Activated T-helper 1 cell treated with Interleukin-2 at 50 U/mL for 16 hours (primary cell): ENCODE results near the gene ADAMTS17.

Experiments
- DNase-seq: peaks from one replicate; pipeline ENCODE4 v3.0.0-alpha.2; 2020; ENCODE audit warnings: low read depth

ADAMTS17 gene

GRCh38 chr15:100174159-100174903 lies 167.4 kb downstream of the ADAMTS17 start:
- DNase-seq: no peak

GRCh38 chr15:100172356-100173024 lies 169.3 kb downstream of the ADAMTS17 start:
- no peak for DNase-seq

GRCh38 chr15:100171411-100171810 lies 170.4 kb downstream of the ADAMTS17 start:
- no peak for DNase-seq

- no peak for DNase-seq
Observed at GRCh38 chr15:100170291-100171210, 171.2 kb downstream of the ADAMTS17 start.

- no peak for DNase-seq
Observed at GRCh38 chr15:100169615-100170290, 172.0 kb downstream of the ADAMTS17 start.

GRCh38 chr15:100168787-100169186 lies 173.0 kb downstream of the ADAMTS17 start:
- DNase-seq: no peak

- no peak for DNase-seq
Observed at GRCh38 chr15:100167884-100168375, 173.8 kb downstream of the ADAMTS17 start.

- no peak for DNase-seq
Observed at GRCh38 chr15:100166313-100166712, 175.5 kb downstream of the ADAMTS17 start.

- DNase-seq: no peak
Observed at GRCh38 chr15:100163961-100164360, 177.8 kb downstream of the ADAMTS17 start.

- DNase-seq: no peak
Observed at GRCh38 chr15:100160953-100161352, 180.8 kb downstream of the ADAMTS17 start.

GRCh38 chr15:100159436-100159835 lies 182.3 kb downstream of the ADAMTS17 start:
- DNase-seq: no peak

GRCh38 chr15:100158356-100158755 lies 183.4 kb downstream of the ADAMTS17 start:
- no peak for DNase-seq

GRCh38 chr15:100156201-100156600 lies 185.6 kb downstream of the ADAMTS17 start:
- DNase-seq: no peak

- DNase-seq: no peak
Observed at GRCh38 chr15:100154338-100154737, 187.4 kb downstream of the ADAMTS17 start.

- no peak for DNase-seq
Observed at GRCh38 chr15:100152463-100152862, 189.3 kb downstream of the ADAMTS17 start.

- DNase-seq: no peak
Observed at GRCh38 chr15:100150906-100151305, 190.9 kb downstream of the ADAMTS17 start.

- no peak for DNase-seq
Observed at GRCh38 chr15:100147828-100148227, 193.9 kb downstream of the ADAMTS17 start.

GRCh38 chr15:100143378-100143777 lies 198.4 kb downstream of the ADAMTS17 start:
- no peak for DNase-seq

- no peak for DNase-seq
Observed at GRCh38 chr15:100141311-100142001, 200.3 kb downstream of the ADAMTS17 start.

GRCh38 chr15:100140527-100141308 lies 201.1 kb downstream of the ADAMTS17 start:
- DNase-seq: no peak
